K562 (cell line): ENCODE data around the gene DSCAM. TPM values are rescaled to one million over a fixed set of nuclear protein-coding genes. Genes with fewer than 3 reads are reported as not detected.

Experiments
- ATAC-seq: fragments of 200-7000 bp; cut with Tn5 transposase; 3 replicates; pipeline ENCODE4 v1.9.1; 2020; ENCODE audit warnings: moderate library complexity
- BruUV-seq: library from RNA; stranded (reverse); fragments of 400-500 nt; replicated peaks from 2 replicates; lab custom pipeline; 2021; lab: Mats Ljungman, UMichigan
- CTCF ChIA-PET: fragments of 300-600 bp; formaldehyde crosslinking; extraction: SDS; loops from one replicate; lab custom pipeline; 2021; ENCODE audit warnings: low intra/inter-chr PET ratio; lab: Yijun Ruan, JAX
- POLR2A ChIA-PET: fragments of 300-600, 350-650 bp; sonication (Branson Sonifier 250); formaldehyde crosslinking; extraction: SDS; loops from one replicate; lab custom pipeline; 2021; ENCODE audit warnings: antibody characterized with exemption, inconsistent platforms; lab: Yijun Ruan, JAX
- DNase-seq, 4 experiments: peaks; one replicate each; pipeline versions ENCODE4 v3.0.0 to v3.0.0-alpha.2; 2011 to 2018; ENCODE audit warnings: low spot score in 3 of 4, mixed read lengths in 3 of 4; ENCODE audit errors: extremely low read depth in 1 of 4
- FAIRE-seq: peaks from 2 replicates; lab custom pipeline; 2011; peaks lifted over from hg19 to GRCh38; lab: Jason Lieb, UNC
- H2AFZ ChIP-seq: 2 replicates; pipeline ENCODE4 v1.6.0; 2011; ENCODE audit warnings: low read depth, low read length, control low read depth, inconsistent platforms
- H3K27ac ChIP-seq: fragments of 200-600 bp; 3 replicates; pipeline ENCODE4 v1.8.0; 2011; ENCODE audit warnings: low read depth, mild to moderate bottlenecking, control low read depth, inconsistent platforms, low read length, moderate library complexity, mixed read lengths; ENCODE audit errors: extremely low read depth
- H3K27me3 ChIP-seq, 2 experiments: fragments of 300-600 bp in 1 of 2; 2 replicates in 1 of 2; 3 replicates in 1 of 2; pipeline versions ENCODE4 v1.6.0 to v1.8.0; 2011; ENCODE audit warnings: inconsistent platforms in 2 of 2, low read length in 2 of 2, mild to moderate bottlenecking in 1 of 2, mixed read lengths in 1 of 2, moderate library complexity in 1 of 2; ENCODE audit not compliant: control insufficient read depth in 2 of 2, insufficient read depth in 2 of 2
- H3K36me3 ChIP-seq: fragments of 300-600 bp; 3 replicates; pipeline ENCODE4 v1.8.0; 2011; ENCODE audit warnings: mild to moderate bottlenecking, low read length, inconsistent platforms; ENCODE audit not compliant: control insufficient read depth, insufficient read depth
- H3K4me1 ChIP-seq, 2 experiments: fragments of 200-600 bp in 1 of 2; replicated peaks in 1 of 2; 2 replicates in 1 of 2; 3 replicates in 1 of 2; pipeline versions ENCODE4 v1.5.1 to v1.8.0; 2011; ENCODE audit warnings: inconsistent platforms in 2 of 2, low read length in 2 of 2, mild to moderate bottlenecking in 1 of 2, mixed read lengths in 1 of 2, moderate library complexity in 1 of 2; ENCODE audit not compliant: control insufficient read depth in 2 of 2, insufficient read depth in 2 of 2
- H3K4me2 ChIP-seq: 2 replicates; pipeline ENCODE4 v1.6.1; 2011; ENCODE audit warnings: low read length, control low read depth, inconsistent platforms, mixed read lengths; ENCODE audit not compliant: insufficient read depth
- H3K4me3 ChIP-seq: fragments of 200-600 bp; sonication (generic), shearing (Covaris generic); 2 replicates; pipeline ENCODE4 v1.5.1; 2016; ENCODE audit warnings: control low read depth, inconsistent platforms
- H3K79me2 ChIP-seq: fragments of 200-600 bp; 3 replicates; pipeline ENCODE4 v1.8.0; 2011; ENCODE audit warnings: low read length, inconsistent platforms; ENCODE audit not compliant: control insufficient read depth, insufficient read depth
- H3K9ac ChIP-seq, 2 experiments: 2 replicates each; pipeline versions ENCODE4 v1.6.0 to v1.6.1; 2011; ENCODE audit warnings: low read depth in 2 of 2, low read length in 2 of 2, control low read depth in 1 of 2, inconsistent platforms in 1 of 2, mild to moderate bottlenecking in 1 of 2, mixed read lengths in 1 of 2; ENCODE audit not compliant: insufficient read depth in 1 of 2
- H3K9me1 ChIP-seq: one replicate; pipeline ENCODE4 v1.6.0; 2011; ENCODE audit warnings: inconsistent platforms, mild to moderate bottlenecking, low read length, moderate library complexity; ENCODE audit not compliant: control insufficient read depth, insufficient read depth
- H3K9me3 ChIP-seq: replicated peaks from 2 replicates; pipeline ENCODE4 v1.5.1; 2011; ENCODE audit warnings: low read depth, low read length, inconsistent platforms; ENCODE audit not compliant: control insufficient read depth, insufficient read depth
- H4K20me1 ChIP-seq: replicated peaks from 2 replicates; pipeline ENCODE4 v1.6.1; 2011; ENCODE audit warnings: low read length, inconsistent platforms, mixed read lengths; ENCODE audit not compliant: control insufficient read depth, insufficient read depth
- IRF1 ChIP-seq: sonication (generic); formaldehyde crosslinking; IDR thresholded peaks from 2 replicates; pipeline ENCODE4 v1.8.0; 2022; ENCODE audit warnings: missing genetic modification reagents, mild to moderate bottlenecking, borderline replicate concordance
- KDM2B ChIP-seq: fragments of 250-450 bp; sonication (Bioruptor Pico); IDR thresholded peaks from 2 replicates; pipeline ENCODE4 v1.8.0; 2021; ENCODE audit warnings: mild to moderate bottlenecking, moderate library complexity
- MCM3 ChIP-seq: fragments of 450-650 bp; IDR thresholded peaks from 2 replicates; pipeline ENCODE4 v1.6.1; 2016
- POLR3G ChIP-seq: IDR thresholded peaks from 2 replicates; pipeline ENCODE4 v1.6.1; 2011; ENCODE audit not compliant: insufficient read length, insufficient replicate concordance; ENCODE audit errors: extremely low read depth
- SP2 ChIP-seq: IDR thresholded peaks from 2 replicates; pipeline ENCODE4 v1.6.1; 2011; ENCODE audit warnings: mild to moderate bottlenecking, low read depth, low read length, moderate library complexity; ENCODE audit not compliant: poor library complexity, severe bottlenecking; ENCODE audit errors: extremely low read depth
- ZBTB1 ChIP-seq: sonication (generic); formaldehyde crosslinking; IDR thresholded peaks from 2 replicates; pipeline ENCODE4 v1.8.1; 2023; ENCODE audit warnings: missing genetic modification reagents, low read depth, mild to moderate bottlenecking, borderline replicate concordance
- ZNF239 ChIP-seq: fragments of 250-450 bp; sonication (Bioruptor Pico); IDR thresholded peaks from 2 replicates; pipeline ENCODE4 v1.4.0; 2020; ENCODE audit warnings: mild to moderate bottlenecking
- ZNF282 ChIP-seq: sonication (generic); formaldehyde crosslinking; IDR thresholded peaks from 2 replicates; pipeline ENCODE4 v1.8.1; 2023; ENCODE audit warnings: missing genetic modification reagents
- ZNF347 ChIP-seq: fragments of 450-650 bp; formaldehyde crosslinking; IDR thresholded peaks from 2 replicates; pipeline ENCODE4 v1.4.0; 2020; ENCODE audit warnings: low read depth, mild to moderate bottlenecking, moderate library complexity
- ZNF696 ChIP-seq: fragments of 250-450 bp; sonication (Bioruptor Pico); conservative IDR thresholded peaks from 2 replicates; pipeline ENCODE4 v1.4.0; 2020; ENCODE audit warnings: mild to moderate bottlenecking, moderate library complexity
- ZNF830 ChIP-seq: fragments of 250-450 bp; sonication (Bioruptor Pico); IDR thresholded peaks from 2 replicates; pipeline ENCODE4 v1.5.0; 2021; ENCODE audit warnings: mild to moderate bottlenecking
- WGBS: fragments of 100-300 bp; shearing (Covaris generic); methylation state at CpG from one replicate; pipeline ENCODE4 v1.1.6; 2016; ENCODE audit warnings: low coverage, mixed read lengths; ENCODE audit not compliant: insufficient coverage; ENCODE audit errors: missing lambda C conversion rate; 5-methylcytosine and 5-hydroxymethylcytosine counted together
- in situ Hi-C: fragments of 300-500 bp; cut with MboI; formaldehyde crosslinking; loops from 4 replicates; pipeline ENCODE4 v1.15.0; 2018; ENCODE audit warnings: inconsistent platforms, mixed read lengths
- intact Hi-C: fragments of 100-400 bp; cut with micrococcal nuclease; formaldehyde crosslinking; loops from 2 replicates; pipeline ENCODE4 v1.14.2; 2022
- polyA plus RNA-seq, 8 experiments: library from polyadenylated mRNA; depleted of rRNA in 4 of 8; stranded (reverse) in 5 of 8; unstranded in 3 of 8; fragments of >200 nt; fragmentation: Nextera tagmentation in 2 of 8; fragmentation: Illumina TruSeq in 1 of 8; extraction: Ambion mirVana in 2 of 8; extraction: Trizol in 1 of 8; gene quantifications; 2 replicates each; pipeline versions ENCODE4 v1.2.1 to v1.2.3, GENCODE V29; 2011 to 2014; ENCODE audit warnings: inconsistent platforms in 1 of 8, missing spikeins in 1 of 8
- total RNA-seq, 7 experiments: library from RNA; depleted of rRNA in 6 of 7; stranded (reverse); fragments of >200 nt in 6 of 7; fragmentation: Illumina TruSeq in 2 of 7; extraction: Trizol in 2 of 7; gene quantifications; 2 replicates each; pipeline versions ENCODE4 v1.2.1 to v1.2.3, GENCODE V29; 2011 to 2021; ENCODE audit warnings: low replicate concordance in 1 of 7
- TF ChIP-seq, protein P1 (sequence below): fragments of 200-400 bp; formaldehyde crosslinking; IDR thresholded peaks from 2 replicates; pipeline ENCODE4 v1.6.1; 2017; ENCODE audit warnings: mild to moderate bottlenecking, low read depth, low read length, moderate library complexity
- TF ChIP-seq, protein P2 (sequence below): sonication (generic); formaldehyde crosslinking; IDR thresholded peaks from 2 replicates; pipeline ENCODE4 v1.8.0; 2022; ENCODE audit warnings: mild to moderate bottlenecking, missing genetic modification reagents
- TF ChIP-seq, protein P3 (sequence below), 2 experiments: fragments of 450-650 bp in 1 of 2; sonication (generic) in 1 of 2; formaldehyde crosslinking in 1 of 2; IDR thresholded peaks in 1 of 2; conservative IDR thresholded peaks in 1 of 2; 2 replicates each; pipeline versions ENCODE4 v1.6.1 to v1.8.1; 2016 to 2023; ENCODE audit warnings: mild to moderate bottlenecking in 2 of 2, moderate library complexity in 2 of 2, inconsistent platforms in 1 of 2, missing genetic modification reagents in 1 of 2

Gene DSCAM
- total and polyA plus RNA-seq, 9 of the 15 experiments (the other 6 are each of a cell fraction or from before 2014, with no cell fraction given), result not detected

DNA sequence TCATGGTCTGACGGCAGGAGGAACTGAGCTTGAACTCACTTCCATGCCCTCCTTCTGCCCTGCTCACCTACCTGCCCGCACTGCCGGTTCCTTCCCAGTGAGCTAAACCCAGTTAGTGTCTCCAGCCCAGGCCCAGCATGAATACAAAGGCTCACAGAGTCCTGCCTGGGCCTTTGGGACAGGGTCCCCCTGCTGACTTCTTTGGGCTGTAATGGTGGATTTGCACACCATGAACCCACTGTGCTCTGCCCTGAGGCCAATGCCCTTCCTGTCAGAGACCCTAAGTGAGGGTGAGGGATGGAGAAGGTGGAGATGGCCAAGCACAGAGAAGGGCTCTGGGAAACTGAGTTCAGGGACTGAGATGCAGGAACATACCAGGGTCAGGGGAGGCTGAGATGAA lies 826.3 kb downstream of the DSCAM start:
- intact Hi-C loops (no loop called here), in situ Hi-C loops (no loop called here)
- Histone ChIP-seq H3K9me1 (no peaks in the 10 kb centered on the region), H3K79me2 (no peaks in the 10 kb centered on the region), H3K9me3 (no peaks in the 10 kb centered on the region), H3K9ac (no peak overlapping the region), H3K4me1 (no peaks in the 10 kb centered on the region), H3K4me3 (no peak overlapping the region), H4K20me1 (no peaks in the 10 kb centered on the region), H3K4me2 (no peak overlapping the region), H2AFZ (no peak overlapping the region), H3K27me3 (no peaks in the 10 kb centered on the region), H3K36me3 (no peaks in the 10 kb centered on the region), H3K27ac (no peak overlapping the region)
- TF ChIP-seq ZNF347 (no peak), ZNF282 (no peak), KDM2B (no peak), ZNF696 (CRISPR knock-in tag) (no peak), POLR3G (no peak), ZNF830 (CRISPR knock-in tag) (no peak), ZNF239 (CRISPR knock-in tag) (no peak), MCM3 (no peak), ZBTB1 (CRISPR knock-in tag) (no peak), IRF1 (CRISPR knock-in tag) (no peak), SP2 (no peak)
- TF ChIP-seq, protein P1, sequence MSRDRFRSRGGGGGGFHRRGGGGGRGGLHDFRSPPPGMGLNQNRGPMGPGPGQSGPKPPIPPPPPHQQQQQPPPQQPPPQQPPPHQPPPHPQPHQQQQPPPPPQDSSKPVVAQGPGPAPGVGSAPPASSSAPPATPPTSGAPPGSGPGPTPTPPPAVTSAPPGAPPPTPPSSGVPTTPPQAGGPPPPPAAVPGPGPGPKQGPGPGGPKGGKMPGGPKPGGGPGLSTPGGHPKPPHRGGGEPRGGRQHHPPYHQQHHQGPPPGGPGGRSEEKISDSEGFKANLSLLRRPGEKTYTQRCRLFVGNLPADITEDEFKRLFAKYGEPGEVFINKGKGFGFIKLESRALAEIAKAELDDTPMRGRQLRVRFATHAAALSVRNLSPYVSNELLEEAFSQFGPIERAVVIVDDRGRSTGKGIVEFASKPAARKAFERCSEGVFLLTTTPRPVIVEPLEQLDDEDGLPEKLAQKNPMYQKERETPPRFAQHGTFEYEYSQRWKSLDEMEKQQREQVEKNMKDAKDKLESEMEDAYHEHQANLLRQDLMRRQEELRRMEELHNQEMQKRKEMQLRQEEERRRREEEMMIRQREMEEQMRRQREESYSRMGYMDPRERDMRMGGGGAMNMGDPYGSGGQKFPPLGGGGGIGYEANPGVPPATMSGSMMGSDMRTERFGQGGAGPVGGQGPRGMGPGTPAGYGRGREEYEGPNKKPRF, result no peak
- TF ChIP-seq, protein P2, sequence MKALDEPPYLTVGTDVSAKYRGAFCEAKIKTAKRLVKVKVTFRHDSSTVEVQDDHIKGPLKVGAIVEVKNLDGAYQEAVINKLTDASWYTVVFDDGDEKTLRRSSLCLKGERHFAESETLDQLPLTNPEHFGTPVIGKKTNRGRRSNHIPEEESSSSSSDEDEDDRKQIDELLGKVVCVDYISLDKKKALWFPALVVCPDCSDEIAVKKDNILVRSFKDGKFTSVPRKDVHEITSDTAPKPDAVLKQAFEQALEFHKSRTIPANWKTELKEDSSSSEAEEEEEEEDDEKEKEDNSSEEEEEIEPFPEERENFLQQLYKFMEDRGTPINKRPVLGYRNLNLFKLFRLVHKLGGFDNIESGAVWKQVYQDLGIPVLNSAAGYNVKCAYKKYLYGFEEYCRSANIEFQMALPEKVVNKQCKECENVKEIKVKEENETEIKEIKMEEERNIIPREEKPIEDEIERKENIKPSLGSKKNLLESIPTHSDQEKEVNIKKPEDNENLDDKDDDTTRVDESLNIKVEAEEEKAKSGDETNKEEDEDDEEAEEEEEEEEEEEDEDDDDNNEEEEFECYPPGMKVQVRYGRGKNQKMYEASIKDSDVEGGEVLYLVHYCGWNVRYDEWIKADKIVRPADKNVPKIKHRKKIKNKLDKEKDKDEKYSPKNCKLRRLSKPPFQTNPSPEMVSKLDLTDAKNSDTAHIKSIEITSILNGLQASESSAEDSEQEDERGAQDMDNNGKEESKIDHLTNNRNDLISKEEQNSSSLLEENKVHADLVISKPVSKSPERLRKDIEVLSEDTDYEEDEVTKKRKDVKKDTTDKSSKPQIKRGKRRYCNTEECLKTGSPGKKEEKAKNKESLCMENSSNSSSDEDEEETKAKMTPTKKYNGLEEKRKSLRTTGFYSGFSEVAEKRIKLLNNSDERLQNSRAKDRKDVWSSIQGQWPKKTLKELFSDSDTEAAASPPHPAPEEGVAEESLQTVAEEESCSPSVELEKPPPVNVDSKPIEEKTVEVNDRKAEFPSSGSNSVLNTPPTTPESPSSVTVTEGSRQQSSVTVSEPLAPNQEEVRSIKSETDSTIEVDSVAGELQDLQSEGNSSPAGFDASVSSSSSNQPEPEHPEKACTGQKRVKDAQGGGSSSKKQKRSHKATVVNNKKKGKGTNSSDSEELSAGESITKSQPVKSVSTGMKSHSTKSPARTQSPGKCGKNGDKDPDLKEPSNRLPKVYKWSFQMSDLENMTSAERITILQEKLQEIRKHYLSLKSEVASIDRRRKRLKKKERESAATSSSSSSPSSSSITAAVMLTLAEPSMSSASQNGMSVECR (CRISPR knock-in tag), result no peak
- TF ChIP-seq, protein P3, sequence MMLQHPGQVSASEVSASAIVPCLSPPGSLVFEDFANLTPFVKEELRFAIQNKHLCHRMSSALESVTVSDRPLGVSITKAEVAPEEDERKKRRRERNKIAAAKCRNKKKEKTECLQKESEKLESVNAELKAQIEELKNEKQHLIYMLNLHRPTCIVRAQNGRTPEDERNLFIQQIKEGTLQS (IDR thresholded peaks at IDR 0.05), result no peak
- TF ChIP-seq, protein P3 (CRISPR knock-in tag; conservative IDR thresholded peaks at IDR 0.05), result no peak
- FAIRE-seq (no peak), ATAC-seq (no peak), DNase-seq (no peak)
- POLR2A ChIA-PET, result no interaction called here
- no TSS peak for BruUV-seq
- CTCF ChIA-PET, result no interaction called here
- 0% methylated on average over 3 of the region's 3 CpGs for WGBS
